Muscle layer of duodenum (tissue), 2 donors: ENCODE measurements around the gene MESP2.

ENCODE experiments used
- H3K27ac ChIP-seq: one replicate; pipeline ENCODE4 v1.7.0; 2013; ENCODE audit warnings: mild to moderate bottlenecking, low read length
- H3K27me3 ChIP-seq: one replicate; pipeline ENCODE4 v1.7.0; 2013; ENCODE audit warnings: low read depth, mild to moderate bottlenecking, control low read depth, low read length
- H3K36me3 ChIP-seq, 2 donors: one replicate each; pipeline ENCODE4 v1.7.0; 2013; ENCODE audit warnings: low read length in 2 of 2, control low read depth in 1 of 2, mild to moderate bottlenecking in 1 of 2; ENCODE audit not compliant: insufficient read depth in 2 of 2, control insufficient read depth in 1 of 2
- H3K4me1 ChIP-seq, 2 donors: one replicate each; pipeline ENCODE4 v1.7.0; 2013; ENCODE audit warnings: low read length in 2 of 2, mild to moderate bottlenecking in 2 of 2, control low read depth in 1 of 2, moderate library complexity in 1 of 2; ENCODE audit not compliant: insufficient read depth in 2 of 2, control insufficient read depth in 1 of 2
- H3K4me3 ChIP-seq, 2 donors: one replicate each; pipeline ENCODE4 v1.7.0; 2013; ENCODE audit warnings: low read length in 2 of 2, low read depth in 1 of 2, mild to moderate bottlenecking in 1 of 2
- H3K9me3 ChIP-seq, 2 donors: one replicate each; pipeline ENCODE4 v1.7.0; 2013; ENCODE audit warnings: low read length in 2 of 2, control low read depth in 1 of 2, mild to moderate bottlenecking in 1 of 2; ENCODE audit not compliant: control insufficient read depth in 1 of 2
- donor health status: healthy.

Gene MESP2

DNA sequence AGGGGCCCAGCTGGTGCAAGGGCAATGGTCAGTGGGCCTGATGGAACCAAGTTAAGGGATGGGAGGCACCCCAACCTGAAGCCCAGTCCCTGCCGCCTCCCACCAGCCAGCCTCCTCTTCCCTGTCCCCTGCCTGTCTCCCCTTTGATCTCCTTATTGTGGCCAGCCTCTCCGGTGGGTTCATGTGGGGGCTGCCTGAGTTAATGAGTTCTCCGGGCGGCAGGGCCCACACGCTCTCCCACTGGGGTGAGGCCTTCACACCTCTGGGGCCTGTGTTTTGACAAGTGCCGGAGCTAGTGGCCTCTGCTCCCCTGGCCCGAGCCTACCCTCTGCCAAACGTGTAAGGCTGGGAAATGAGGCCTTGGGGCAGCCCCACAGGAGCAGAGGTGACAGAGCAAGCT lies 17.8 kb upstream of the MESP2 start:
- H3K27me3 ChIP-seq: no peaks in the 10 kb centered on the region
- no peaks in the 10 kb centered on the region for H3K4me1 ChIP-seq
- H3K4me3 ChIP-seq: no peak overlapping the region
- H3K9me3 ChIP-seq: no peaks in the 10 kb centered on the region
- H3K36me3 ChIP-seq: no peaks in the 10 kb centered on the region
- H3K27ac ChIP-seq: no peak overlapping the region

DNA sequence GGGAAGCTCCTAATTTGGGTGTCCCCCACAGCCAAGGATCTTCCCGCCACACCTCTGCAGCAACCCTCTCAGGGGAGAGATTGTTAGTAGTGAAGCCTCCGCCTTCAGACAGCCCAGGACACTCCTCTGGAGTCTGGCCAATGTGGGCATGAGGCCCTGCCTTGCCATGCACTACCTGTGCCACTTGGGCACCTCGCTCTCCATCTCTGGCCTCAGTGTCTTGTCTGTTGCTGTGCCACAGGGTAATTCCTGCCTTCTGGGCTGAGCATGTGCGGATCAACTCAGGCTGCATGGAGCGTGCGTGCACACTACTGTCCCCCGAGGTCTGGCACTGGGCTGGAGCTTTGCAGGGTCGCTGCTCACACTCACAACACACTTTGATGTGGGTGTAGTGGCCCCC lies 17.2 kb upstream of the MESP2 start:
- Histone ChIP-seq H3K27me3 (no peaks in the 10 kb centered on the region), H3K27ac (no peak overlapping the region), H3K36me3 (no peaks in the 10 kb centered on the region), H3K9me3 (no peaks in the 10 kb centered on the region), H3K4me1 (no peaks in the 10 kb centered on the region), H3K4me3 (no peak overlapping the region)

DNA sequence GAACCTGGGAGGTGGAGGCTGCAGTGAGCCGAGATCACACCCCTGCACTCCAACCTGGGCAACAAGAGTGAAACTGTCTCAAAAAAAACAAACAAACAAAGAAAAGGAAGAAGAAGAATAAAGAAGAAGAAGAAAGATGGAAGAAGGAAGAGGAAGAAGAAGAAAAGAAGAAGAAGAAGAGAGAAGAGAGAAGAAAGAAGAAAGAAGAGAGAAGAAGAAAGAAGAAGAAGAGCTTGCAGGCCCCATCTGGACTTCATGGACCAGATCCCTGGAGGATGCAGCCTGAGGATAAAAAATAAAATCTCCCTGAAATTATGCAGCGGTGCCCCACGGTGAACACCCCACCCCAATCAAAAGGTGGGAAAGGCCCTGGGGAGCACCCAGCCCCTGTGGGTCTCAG lies 16.3 kb upstream of the MESP2 start:
- H3K4me1 ChIP-seq: no peaks in the 10 kb centered on the region
- H3K4me3 ChIP-seq: no peak overlapping the region
- no peaks in the 10 kb centered on the region for H3K27me3 ChIP-seq
- H3K36me3 ChIP-seq: no peaks in the 10 kb centered on the region
- no peaks in the 10 kb centered on the region for H3K9me3 ChIP-seq
- no peak overlapping the region for H3K27ac ChIP-seq

DNA sequence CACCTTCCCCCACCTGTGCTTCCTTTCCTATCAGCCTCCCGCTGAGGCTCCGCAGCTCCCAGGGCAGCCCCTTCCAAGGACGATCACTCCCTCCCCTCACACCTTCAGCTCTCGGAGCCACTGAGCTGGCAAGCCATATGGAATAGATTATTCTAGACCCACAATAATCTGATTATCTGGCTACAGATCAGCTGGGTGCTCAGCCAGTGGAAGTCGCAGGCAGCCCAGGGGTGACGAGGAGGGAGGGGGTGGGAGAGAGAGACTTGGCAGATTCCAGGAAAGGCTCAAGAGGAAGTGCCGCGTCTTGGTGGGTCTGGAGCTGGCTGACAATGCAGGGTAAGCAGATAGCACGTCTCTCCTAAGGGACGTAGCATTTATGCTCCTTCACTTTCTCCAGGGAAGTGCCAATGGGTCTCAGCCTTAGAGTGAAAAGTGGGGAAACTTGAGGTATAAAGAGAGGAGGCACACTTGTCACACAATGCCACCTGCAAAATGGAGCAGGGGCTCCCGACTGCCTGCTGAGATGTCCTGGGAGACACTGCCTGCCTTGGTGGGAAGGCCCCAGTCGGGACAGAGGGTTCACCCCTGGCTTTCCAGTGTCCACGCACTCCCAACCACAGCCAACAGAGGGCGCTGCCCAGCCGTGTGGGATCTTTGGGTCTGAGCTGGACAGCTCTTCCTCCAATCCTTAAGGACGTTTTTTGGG lies 15.7 kb upstream of the MESP2 start:
- no peaks in the 10 kb centered on the region for H3K27me3 ChIP-seq
- H3K36me3 ChIP-seq: no peaks in the 10 kb centered on the region
- no peaks in the 10 kb centered on the region for H3K9me3 ChIP-seq
- no peak overlapping the region for H3K27ac ChIP-seq
- no peak overlapping the region for H3K4me3 ChIP-seq
- no peaks in the 10 kb centered on the region for H3K4me1 ChIP-seq

DNA sequence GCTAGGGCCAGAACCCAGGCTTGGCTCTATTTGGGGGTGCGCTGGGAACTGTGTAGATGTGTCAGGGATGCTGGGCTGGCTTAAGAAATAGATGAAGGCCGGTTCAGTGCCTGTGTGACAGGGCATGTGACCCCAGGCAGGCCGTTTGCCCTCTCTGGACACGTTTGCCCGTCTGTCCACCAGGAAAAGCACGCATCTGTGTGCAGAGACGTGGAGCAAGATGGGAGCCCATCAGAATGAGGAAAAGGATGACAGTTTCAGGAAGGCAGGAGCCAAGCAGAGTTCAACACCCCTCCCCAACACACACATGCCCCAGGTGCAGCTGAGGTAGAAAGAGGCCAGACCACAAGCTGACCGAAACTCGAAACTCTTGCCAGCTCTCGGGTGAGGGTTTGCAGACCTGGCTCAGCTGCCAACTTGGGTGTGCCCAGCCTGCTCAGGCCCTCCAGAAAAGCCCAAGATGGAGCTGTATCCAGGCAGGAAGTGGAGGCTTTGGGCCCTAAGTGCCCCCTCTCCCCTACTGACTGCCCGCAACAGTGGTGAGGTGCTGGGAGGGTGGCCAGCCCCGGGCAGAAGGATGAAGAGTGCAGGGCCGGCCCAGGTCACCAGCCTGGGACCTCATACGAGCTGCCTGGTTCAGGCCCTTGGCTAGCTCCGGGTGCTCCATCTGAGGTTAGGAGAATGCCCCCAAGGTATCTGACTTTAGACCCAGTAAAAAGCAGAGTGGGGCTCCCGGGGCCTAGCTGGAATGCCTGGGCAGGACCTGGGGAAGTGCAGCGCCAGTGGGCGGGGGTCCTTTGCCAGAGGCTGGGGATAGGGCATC lies 14.9 kb upstream of the MESP2 start:
- no peak overlapping the region for H3K27ac ChIP-seq
- H3K27me3 ChIP-seq: no peaks in the 10 kb centered on the region
- H3K4me1 ChIP-seq: no peaks in the 10 kb centered on the region
- no peaks in the 10 kb centered on the region for H3K9me3 ChIP-seq
- no peak overlapping the region for H3K4me3 ChIP-seq
- H3K36me3 ChIP-seq: no peaks in the 10 kb centered on the region

DNA sequence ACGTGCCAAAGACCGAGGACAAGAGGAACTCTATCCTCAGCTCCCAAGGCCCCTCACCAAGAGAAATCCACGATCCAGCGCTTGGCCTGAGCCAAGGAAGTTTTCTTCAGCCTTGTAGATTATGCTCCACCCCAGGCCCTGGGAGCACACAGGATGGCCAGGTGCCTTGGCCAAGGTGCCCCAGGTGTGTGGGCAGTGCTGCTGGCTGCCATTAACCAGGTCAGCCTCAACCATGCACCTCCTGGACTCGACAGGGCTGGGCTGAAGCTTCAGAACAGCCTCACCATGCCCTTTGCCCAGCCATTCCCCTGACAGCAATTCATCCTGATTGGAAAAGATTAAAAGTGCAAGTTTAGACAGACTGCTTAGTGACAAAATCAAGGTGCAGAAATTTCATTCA lies 14.2 kb upstream of the MESP2 start:
- H3K4me3 ChIP-seq: no peak overlapping the region
- H3K36me3 ChIP-seq: no peaks in the 10 kb centered on the region
- H3K4me1 ChIP-seq: no peaks in the 10 kb centered on the region
- no peak overlapping the region for H3K27ac ChIP-seq
- no peaks in the 10 kb centered on the region for H3K9me3 ChIP-seq
- no peaks in the 10 kb centered on the region for H3K27me3 ChIP-seq

DNA sequence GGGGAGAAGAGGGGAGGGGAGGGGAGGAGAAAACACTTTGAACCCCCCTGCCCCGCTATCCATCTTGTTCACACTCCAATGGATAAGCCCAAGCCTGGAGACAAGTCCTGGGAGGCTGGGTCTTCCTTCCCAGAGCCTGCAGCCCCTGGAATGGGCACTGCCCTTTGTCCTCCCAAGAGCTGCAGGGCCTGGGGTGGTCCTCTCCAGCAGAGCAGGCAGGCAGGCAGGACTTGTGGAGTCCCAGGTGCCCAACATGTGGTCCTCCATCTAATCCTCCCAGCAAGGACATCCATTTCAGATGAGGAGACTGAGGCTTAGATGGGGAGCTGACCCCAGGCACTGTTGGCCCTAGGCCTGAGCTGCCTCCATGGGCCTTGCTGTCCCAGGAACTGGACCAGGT lies 10.4 kb upstream of the MESP2 start:
- no peak overlapping the region for H3K27ac ChIP-seq
- no peaks in the 10 kb centered on the region for H3K9me3 ChIP-seq
- H3K4me1 ChIP-seq: no peaks in the 10 kb centered on the region
- H3K36me3 ChIP-seq: no peaks in the 10 kb centered on the region
- no peak overlapping the region for H3K4me3 ChIP-seq
- H3K27me3 ChIP-seq: no peaks in the 10 kb centered on the region

DNA sequence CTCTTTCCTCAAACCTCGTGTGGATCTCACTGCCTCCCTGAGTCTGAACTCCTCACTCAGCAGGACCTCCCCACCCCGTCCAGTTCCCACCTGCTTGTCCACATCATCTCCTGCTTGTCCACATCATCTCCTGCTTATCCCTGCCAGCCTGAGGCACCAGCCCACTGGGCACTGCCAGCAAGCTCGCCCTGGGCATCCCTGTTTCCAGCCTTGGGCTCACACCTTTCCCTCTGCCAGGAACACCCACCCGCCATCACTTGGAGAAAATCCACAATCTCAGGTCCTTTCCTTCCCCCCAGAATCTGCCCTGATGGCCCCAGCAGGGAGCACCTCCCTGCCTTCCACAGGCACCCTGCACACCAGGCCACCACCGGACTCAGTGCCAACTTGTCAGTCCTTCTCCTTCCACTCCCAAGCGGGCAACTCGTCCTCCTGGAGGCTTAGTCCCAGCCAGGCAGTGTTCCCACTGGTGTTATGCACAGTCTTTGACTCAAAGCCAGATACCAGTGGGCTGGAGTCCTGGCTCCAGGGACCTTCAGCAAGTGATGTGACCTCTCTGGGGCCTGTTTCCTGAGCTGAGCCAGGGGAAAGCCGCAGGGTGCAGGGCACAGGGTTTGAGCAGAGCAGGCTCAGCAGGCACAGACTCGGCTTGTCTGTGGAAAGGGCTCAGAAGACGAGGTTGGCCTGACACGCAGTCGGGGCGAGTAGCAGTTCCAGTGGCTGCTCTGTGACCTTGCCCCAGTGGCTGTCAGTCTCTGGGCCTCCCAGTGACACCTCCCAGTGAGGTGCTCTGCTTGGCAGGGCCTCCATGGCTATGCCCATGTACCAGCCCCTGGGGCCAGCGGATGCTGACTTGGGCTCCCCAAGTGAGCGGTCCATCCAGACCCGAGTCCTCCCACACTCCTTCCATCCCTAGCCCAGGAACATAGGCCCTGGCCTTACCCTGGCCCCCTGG lies 9.5 kb upstream of the MESP2 start:
- H3K27me3 ChIP-seq: no peaks in the 10 kb centered on the region
- H3K4me1 ChIP-seq: no peaks in the 10 kb centered on the region
- no peak overlapping the region for H3K4me3 ChIP-seq
- no peak overlapping the region for H3K27ac ChIP-seq
- H3K9me3 ChIP-seq: no peaks in the 10 kb centered on the region
- no peaks in the 10 kb centered on the region for H3K36me3 ChIP-seq

DNA sequence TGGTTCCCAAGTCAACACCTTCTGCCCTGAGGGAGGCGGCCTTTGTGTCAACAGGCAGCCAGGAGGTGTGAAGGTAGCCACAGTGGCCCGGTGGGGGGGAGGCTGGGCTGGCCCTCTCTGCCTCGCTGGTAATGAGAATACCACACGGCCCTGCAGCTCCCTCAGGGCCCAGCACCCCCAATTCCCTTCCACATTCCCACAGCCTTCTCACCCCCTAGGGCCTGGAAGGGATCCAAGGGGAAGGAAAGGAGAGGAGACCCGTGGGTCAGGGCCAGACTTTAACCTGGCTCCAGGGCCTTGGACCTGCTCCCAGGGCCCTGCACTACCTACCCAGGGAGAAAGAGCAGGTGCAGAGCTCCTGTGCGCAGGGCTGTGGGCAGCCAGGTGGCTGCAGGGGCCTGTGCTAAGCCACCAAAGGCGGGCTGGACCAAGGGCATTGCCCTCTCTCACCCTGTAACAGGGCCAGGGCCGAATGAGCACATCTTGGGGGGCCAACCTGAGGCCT lies 8.7 kb upstream of the MESP2 start:
- no peaks in the 10 kb centered on the region for H3K27me3 ChIP-seq
- H3K9me3 ChIP-seq: no peaks in the 10 kb centered on the region
- H3K4me1 ChIP-seq: no peaks in the 10 kb centered on the region
- no peak overlapping the region for H3K27ac ChIP-seq
- no peaks in the 10 kb centered on the region for H3K36me3 ChIP-seq
- H3K4me3 ChIP-seq: no peak overlapping the region

DNA sequence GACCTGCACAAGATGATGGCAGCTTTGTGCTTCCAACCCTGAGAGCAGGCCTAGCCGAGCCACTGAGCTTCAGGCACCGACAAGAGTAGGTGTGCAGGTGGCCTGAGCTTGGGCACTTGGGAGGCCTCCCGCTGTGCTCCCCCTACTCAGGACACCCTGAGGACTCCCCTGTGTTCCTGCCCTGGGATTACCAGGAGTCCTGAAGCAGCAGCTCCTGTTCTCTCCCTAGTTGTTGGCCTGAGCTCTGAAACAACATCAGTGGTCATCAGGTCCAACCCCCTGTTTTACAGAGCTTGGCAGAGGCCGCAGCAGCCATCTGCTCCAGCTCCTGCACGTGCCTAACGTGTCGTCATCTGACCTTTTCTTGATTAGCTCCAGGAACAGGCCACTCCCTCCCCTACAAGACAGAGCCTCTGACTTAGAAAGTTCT lies 8.0 kb upstream of the MESP2 start:
- H3K36me3 ChIP-seq: no peaks in the 10 kb centered on the region
- H3K4me3 ChIP-seq: no peak overlapping the region
- no peaks in the 10 kb centered on the region for H3K4me1 ChIP-seq
- no peaks in the 10 kb centered on the region for H3K27me3 ChIP-seq
- H3K27ac ChIP-seq: no peak overlapping the region
- no peaks in the 10 kb centered on the region for H3K9me3 ChIP-seq

DNA sequence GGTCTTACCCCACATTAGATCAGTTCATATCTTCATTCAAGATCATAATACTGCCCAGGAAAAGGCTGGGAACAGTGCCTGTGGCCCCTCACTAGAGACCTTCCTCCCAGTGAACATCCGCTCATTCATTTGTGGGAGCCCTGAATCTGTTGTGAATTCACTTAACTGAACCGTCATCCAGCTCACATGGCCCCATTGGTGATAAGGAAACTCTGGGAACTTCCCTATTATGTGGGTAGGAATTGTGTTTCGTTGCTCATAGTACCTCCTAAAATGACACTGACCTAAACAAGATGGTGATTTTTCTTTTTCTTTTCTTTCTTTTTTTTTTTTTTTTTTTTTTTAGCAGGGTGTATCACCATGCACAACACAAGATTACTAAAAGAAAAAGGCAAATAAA lies 6.8 kb upstream of the MESP2 start:
- no peaks in the 10 kb centered on the region for H3K36me3 ChIP-seq
- no peak overlapping the region for H3K27ac ChIP-seq
- H3K4me3 ChIP-seq: no peak overlapping the region
- no peaks in the 10 kb centered on the region for H3K27me3 ChIP-seq
- H3K9me3 ChIP-seq: no peaks in the 10 kb centered on the region
- no peaks in the 10 kb centered on the region for H3K4me1 ChIP-seq
